AG09319 (cell line): ENCODE measurements around the gene FAM47E.

ENCODE experiments used
- DNase-seq: peaks from one replicate; pipeline ENCODE4 v3.0.0-alpha.2; 2010; ENCODE audit warnings: low read depth; ENCODE audit errors: extremely low read depth
- TF ChIP-seq, protein P1 (sequence below): IDR thresholded peaks from 2 replicates; pipeline ENCODE4 v1.5.1; 2011; ENCODE audit warnings: low read depth, mild to moderate bottlenecking, inconsistent platforms, low read length, moderate library complexity

FAM47E gene

DNA sequence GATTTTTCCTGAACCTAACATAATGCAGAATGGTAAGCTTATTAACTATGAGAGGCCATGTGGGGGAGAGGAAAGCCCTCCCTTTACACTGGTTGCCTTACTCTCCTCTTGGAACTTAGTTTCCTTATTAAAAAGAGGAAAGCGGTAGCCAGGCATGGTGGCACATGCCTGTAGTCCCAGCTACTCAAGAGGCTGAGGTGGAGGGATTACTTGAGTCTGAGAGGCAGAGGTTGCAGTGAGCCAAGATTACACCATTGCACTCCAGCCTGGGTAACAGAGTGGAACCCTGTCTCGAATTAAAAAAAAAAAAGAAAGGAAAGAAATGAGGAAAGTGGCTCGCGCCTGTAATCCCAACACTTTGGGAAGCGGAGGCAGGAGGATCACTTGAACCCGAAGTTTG, 2.0 kb downstream of the FAM47E start:
- no peak for DNase-seq
- TF ChIP-seq, protein P1, sequence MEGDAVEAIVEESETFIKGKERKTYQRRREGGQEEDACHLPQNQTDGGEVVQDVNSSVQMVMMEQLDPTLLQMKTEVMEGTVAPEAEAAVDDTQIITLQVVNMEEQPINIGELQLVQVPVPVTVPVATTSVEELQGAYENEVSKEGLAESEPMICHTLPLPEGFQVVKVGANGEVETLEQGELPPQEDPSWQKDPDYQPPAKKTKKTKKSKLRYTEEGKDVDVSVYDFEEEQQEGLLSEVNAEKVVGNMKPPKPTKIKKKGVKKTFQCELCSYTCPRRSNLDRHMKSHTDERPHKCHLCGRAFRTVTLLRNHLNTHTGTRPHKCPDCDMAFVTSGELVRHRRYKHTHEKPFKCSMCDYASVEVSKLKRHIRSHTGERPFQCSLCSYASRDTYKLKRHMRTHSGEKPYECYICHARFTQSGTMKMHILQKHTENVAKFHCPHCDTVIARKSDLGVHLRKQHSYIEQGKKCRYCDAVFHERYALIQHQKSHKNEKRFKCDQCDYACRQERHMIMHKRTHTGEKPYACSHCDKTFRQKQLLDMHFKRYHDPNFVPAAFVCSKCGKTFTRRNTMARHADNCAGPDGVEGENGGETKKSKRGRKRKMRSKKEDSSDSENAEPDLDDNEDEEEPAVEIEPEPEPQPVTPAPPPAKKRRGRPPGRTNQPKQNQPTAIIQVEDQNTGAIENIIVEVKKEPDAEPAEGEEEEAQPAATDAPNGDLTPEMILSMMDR, result no peak

DNA sequence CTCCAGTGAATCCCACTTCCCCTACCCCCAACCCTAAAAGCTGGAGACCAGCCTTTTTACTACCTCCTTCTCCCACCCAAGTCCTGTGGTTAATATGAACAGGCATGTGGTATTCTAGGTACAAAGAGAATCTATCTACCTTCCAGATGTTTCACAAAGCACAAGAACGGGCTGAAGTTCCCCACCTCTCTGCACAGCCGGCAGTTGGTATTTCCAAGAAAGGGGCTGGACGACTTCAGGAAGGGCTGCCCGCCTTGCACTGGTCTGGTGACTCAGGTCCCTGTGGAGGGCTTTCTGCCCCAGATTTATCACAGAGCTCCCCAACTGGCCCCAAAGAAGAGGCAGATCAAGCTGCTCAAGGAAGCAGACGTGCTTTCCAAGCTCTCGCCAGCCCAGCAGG, 4.5 kb downstream of the FAM47E start:
- DNase-seq, result no peak
- TF ChIP-seq, protein P1, result no peak

DNA sequence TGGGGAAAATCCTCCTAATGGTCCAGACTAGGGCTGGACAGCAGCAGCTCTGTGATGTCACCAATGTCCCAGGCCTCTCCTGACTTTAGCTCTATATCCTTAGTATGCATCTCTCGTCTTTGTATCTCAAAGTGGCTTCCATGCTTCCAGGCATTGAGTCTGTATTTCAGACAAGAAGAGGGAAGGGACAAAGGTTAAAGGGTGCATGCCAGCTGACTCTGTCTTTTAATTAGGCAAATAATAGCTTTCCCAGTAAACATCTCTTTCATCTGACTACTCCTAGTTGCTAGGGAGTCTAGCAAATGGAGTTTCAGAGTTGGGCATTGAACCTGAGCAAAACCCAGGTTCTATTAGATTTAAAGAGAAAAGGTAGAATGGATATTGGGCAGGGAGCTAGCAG, 5.4 kb downstream of the FAM47E start:
- TF ChIP-seq, protein P1, result no peak
- DNase-seq, result no peak

DNA sequence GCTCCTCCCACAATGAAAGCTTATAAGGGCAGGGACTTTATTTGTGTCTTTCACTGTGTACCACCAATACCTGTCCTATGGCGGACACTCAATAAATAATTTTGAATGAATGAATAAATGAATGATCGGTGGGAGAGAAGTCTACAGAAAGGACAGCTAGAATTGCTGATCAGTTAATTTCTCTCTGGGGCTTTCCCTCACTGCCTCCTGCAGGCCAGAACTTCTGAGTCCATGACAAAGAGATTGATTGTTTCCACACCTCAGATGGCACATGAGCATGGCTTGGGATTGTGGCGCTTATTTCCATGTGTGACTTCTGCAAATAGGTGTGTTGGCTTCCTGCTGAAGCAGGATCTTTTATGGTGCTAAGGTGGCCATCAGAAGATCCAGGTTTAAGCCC, 6.3 kb downstream of the FAM47E start:
- TF ChIP-seq, protein P1, result no peak; the same call in 1 of the 2 replicates
- DNase-seq, result no peak

DNA sequence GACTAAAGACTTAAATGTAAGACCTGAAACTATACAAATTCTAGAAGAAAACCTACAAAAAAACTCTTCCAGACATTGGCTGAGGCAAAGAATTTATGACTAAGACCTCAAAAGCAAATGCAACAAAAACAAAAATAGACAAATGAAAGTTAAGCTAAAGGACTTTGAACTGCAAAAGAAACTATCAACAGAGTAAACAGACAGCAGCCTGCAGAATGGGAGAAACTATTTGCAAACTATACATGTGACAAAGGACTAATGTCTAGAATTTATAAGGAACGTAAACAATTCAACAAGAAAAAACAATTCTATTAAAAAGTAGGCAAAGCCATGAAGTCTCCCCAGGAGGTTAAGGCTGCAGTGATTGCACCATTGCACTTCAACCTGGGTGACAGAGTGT, 9.1 kb downstream of the FAM47E start:
- no peak for DNase-seq
- TF ChIP-seq, protein P1, result no peak

DNA sequence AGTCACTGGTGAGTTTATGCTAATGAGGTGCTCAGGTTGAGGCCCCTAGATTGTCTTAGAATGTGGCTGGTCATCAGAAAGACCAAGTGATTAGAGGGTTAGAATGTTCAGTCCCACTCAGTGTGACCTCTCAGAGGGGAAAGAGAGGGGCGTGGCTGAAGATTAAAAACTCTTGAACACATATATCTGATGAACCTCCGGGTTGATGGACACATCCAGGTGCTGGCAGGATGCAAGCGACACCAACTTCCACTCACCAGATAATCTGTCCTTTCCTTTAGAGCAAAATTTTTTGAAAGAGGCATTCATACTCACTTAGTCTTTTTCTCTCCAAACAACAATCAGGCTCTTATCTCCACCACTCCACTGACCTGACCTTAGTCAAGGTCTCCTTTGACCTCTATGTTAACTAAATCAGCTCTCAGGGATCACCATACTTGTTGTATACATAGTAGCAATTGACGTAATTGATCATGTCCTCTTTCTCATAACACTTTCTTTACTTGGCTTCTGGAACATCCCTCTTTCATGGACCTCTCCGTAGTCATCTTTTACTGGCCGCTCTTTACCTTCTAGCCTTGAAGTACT, 14.2 kb downstream of the FAM47E start:
- no peak for DNase-seq
- TF ChIP-seq, protein P1, result no peak

DNA sequence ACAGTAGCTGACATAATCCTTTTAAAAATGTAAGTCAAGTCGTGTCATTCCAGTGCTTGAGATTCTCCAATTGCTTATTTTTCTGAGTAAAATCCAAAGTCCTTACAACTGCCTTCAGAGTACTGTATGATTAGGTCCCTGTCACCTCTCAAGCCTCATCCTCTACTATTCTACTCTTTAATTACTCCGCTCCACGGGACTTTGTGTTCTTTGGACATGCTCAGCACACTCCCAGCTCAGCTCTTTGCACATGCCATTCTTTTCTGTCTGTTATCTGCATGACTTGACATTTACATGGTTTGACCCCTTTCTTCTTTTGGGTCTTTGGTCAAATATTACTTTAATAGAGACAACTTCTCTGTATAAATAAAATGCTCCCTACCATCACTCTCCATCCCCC, 15.1 kb downstream of the FAM47E start:
- TF ChIP-seq, protein P1, result no peak
- DNase-seq, result no peak
